Measurements from ENCODE around the gene CYCS. TPM values are rescaled to one million over a fixed set of nuclear protein-coding genes. Genes with fewer than 3 reads are reported as not detected.

The CYCS gene
- total RNA-seq: 100 to 1,000 TPM; 344 to 371 TPM

GRCh38 chr7:25125137-25125946, at the start of gene CYCS:
Gene CYCS (minus strand): TSS chr7:25125260. CDS start chr7:25124119, 1,141 bp downstream.
- intact Hi-C loops (cut with DNase I): no loop called here
- Histone ChIP-seq H3K4me3 (peak within 1 kb of the TSS; percentile 95), H3K27me3 (no peaks in the 10 kb centered on the region), H3K9me3 (no peaks in the 10 kb centered on the region), H3K36me3 (peaks cover 7% of the 10 kb centered on the region), H3K27ac (peak within 1 kb of the TSS; percentile 91), H3K4me1 (no peaks in the 10 kb centered on the region), H3K9ac (ENCODE audit: low read depth in 2 of 2, low read length in 2 of 2) (peak within 1 kb of the TSS; percentile 77 to 100)
- peak; percentile 100 for DNase-seq
- TF ChIP-seq, protein P1, sequence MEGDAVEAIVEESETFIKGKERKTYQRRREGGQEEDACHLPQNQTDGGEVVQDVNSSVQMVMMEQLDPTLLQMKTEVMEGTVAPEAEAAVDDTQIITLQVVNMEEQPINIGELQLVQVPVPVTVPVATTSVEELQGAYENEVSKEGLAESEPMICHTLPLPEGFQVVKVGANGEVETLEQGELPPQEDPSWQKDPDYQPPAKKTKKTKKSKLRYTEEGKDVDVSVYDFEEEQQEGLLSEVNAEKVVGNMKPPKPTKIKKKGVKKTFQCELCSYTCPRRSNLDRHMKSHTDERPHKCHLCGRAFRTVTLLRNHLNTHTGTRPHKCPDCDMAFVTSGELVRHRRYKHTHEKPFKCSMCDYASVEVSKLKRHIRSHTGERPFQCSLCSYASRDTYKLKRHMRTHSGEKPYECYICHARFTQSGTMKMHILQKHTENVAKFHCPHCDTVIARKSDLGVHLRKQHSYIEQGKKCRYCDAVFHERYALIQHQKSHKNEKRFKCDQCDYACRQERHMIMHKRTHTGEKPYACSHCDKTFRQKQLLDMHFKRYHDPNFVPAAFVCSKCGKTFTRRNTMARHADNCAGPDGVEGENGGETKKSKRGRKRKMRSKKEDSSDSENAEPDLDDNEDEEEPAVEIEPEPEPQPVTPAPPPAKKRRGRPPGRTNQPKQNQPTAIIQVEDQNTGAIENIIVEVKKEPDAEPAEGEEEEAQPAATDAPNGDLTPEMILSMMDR (IDR thresholded peaks at IDR 0.05): no peak

GRCh38 chr7:25173184-25173583, 48.1 kb upstream of the CYCS start:
- Histone ChIP-seq H3K9ac (ENCODE audit: low read depth in 2 of 2, low read length in 2 of 2) (no peak overlapping the region), H3K27me3 (no peaks in the 10 kb centered on the region), H3K4me3 (no peak overlapping the region), H3K36me3 (no peaks in the 10 kb centered on the region), H3K4me1 (peaks cover under 1% of the 10 kb centered on the region), H3K27ac (no peak overlapping the region), H3K9me3 (no peaks in the 10 kb centered on the region)
- intact Hi-C loops (cut with DNase I): no loop called here
- DNase-seq: peak; percentile 55
- TF ChIP-seq, protein P1 (IDR thresholded peaks at IDR 0.05): no peak

GRCh38 chr7:25171516-25171915, 46.5 kb upstream of the CYCS start:
- intact Hi-C loops (cut with DNase I): no loop called here

DNA sequence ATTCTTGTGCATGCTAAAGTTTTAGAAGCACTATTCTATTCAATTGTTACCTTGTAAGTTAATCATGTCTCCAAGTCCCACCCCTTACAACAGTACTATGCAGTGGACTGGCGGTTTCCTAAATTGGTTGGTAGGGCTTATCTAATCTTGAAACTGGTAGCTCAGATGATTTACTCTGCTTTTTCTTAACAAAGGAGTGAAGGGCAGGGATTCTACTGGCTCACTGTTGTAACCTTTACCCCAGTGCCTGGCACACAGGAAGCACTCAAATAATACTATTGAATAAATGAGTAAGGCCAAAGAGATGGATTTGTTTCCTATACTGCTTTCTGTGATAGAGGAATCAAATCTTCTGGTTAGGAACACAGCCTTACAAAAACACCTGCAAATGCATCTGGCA, 46.0 kb upstream of the CYCS start:
- Histone ChIP-seq H3K27me3 (no peaks in the 10 kb centered on the region), H3K4me1 (peaks cover 6% of the 10 kb centered on the region), H3K27ac (peak overlapping the region; percentile 13), H3K9ac (ENCODE audit: low read depth in 2 of 2, low read length in 2 of 2) (peak overlapping the region in 1 of 2 donors; percentile 38), H3K9me3 (no peaks in the 10 kb centered on the region), H3K4me3 (no peak overlapping the region), H3K36me3 (no peaks in the 10 kb centered on the region)
- intact Hi-C loops (cut with DNase I): no loop called here
- peak; percentile 59 for DNase-seq
- TF ChIP-seq, protein P1 (IDR thresholded peaks at IDR 0.05): no peak

More at GRCh38 chr7:25171516-25171915, 46.5 kb upstream of the CYCS start:
- DNase-seq: no peak
- Histone ChIP-seq H3K36me3 (no peaks in the 10 kb centered on the region), H3K4me3 (no peak overlapping the region), H3K4me1 (peaks cover 6% of the 10 kb centered on the region), H3K27me3 (no peaks in the 10 kb centered on the region), H3K9me3 (no peaks in the 10 kb centered on the region), H3K27ac (peak overlapping the region; percentile 13), H3K9ac (ENCODE audit: low read depth in 2 of 2, low read length in 2 of 2) (no peak overlapping the region)
- TF ChIP-seq, protein P1 (IDR thresholded peaks at IDR 0.05): no peak

DNA sequence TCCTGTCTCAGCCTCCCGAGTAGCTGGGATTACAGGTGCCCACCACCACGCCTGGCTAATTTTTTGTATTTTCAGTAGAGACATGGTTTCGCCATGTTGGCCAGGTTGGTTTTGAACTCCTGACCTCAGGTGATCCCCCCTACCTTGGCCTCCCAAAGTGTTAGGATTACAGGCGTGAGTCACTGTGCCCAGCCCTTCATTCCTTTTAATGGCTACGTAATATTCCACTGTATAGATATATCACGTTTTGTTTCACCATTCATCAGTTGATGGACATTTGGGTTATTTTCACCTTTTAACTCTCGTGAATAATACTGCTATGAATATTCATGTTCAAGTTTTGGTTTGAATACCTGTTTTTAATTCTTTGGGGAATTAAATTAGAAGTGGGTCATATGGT, 44.6 kb upstream of the CYCS start:
- Histone ChIP-seq H3K27me3 (no peaks in the 10 kb centered on the region), H3K36me3 (no peaks in the 10 kb centered on the region)
- intact Hi-C loops (cut with DNase I): no loop called here

More for the DNA sequence above, 44.6 kb upstream of the CYCS start:
- DNase-seq: no peak
- no peak overlapping the region for H3K27ac ChIP-seq
- no peak overlapping the region for H3K4me3 ChIP-seq
- no peaks in the 10 kb centered on the region for H3K9me3 ChIP-seq
- peaks cover 6% of the 10 kb centered on the region for H3K4me1 ChIP-seq
- H3K9ac ChIP-seq (ENCODE audit: low read depth in 2 of 2, low read length in 2 of 2): no peak overlapping the region
- TF ChIP-seq, protein P1 (IDR thresholded peaks at IDR 0.05): no peak

Data from colonic mucosa (tissue), 4 donors.